Muscle layer of colon (tissue), 2 donors: ENCODE data around the gene DBX2.

Experiments
- H3K27ac ChIP-seq: one replicate; pipeline ENCODE4 v1.7.0; 2013; ENCODE audit warnings: low read depth, mild to moderate bottlenecking, low read length, moderate library complexity
- H3K27me3 ChIP-seq, 2 donors: one replicate each; pipeline ENCODE4 v1.7.0; 2013; ENCODE audit warnings: low read length in 2 of 2, mild to moderate bottlenecking in 2 of 2; ENCODE audit not compliant: insufficient read depth in 2 of 2, control insufficient read depth in 1 of 2
- H3K36me3 ChIP-seq: one replicate; pipeline ENCODE4 v1.7.0; 2013; ENCODE audit warnings: mild to moderate bottlenecking, low read length; ENCODE audit not compliant: insufficient read depth
- H3K4me1 ChIP-seq: one replicate; pipeline ENCODE4 v1.7.0; 2013; ENCODE audit warnings: mild to moderate bottlenecking, low read length; ENCODE audit not compliant: insufficient read depth
- H3K4me3 ChIP-seq, 2 donors: one replicate each; pipeline ENCODE4 v1.7.0; 2013; ENCODE audit warnings: low read length in 2 of 2, low read depth in 1 of 2, mild to moderate bottlenecking in 1 of 2, moderate library complexity in 1 of 2
- H3K9ac ChIP-seq: one replicate; pipeline ENCODE4 v1.7.0; 2013; ENCODE audit warnings: low read length
- H3K9me3 ChIP-seq: one replicate; pipeline ENCODE4 v1.7.0; 2013; ENCODE audit warnings: mild to moderate bottlenecking, low read length
- donor health status: abdominal sarcoma.
- donor health status: Adenocarcinoma of cecum.

The DBX2 gene

GRCh38 chr12:45060976-45061375 is 10.1 kb upstream of the DBX2 start:
- Histone ChIP-seq H3K9ac (no peak overlapping the region), H3K36me3 (no peaks in the 10 kb centered on the region), H3K27ac (no peak overlapping the region), H3K4me3 (no peak overlapping the region), H3K27me3 (no peaks in the 10 kb centered on the region), H3K9me3 (no peaks in the 10 kb centered on the region), H3K4me1 (no peaks in the 10 kb centered on the region)

- Histone ChIP-seq H3K36me3 (no peaks in the 10 kb centered on the region), H3K4me3 (peak overlapping the region in 1 of 2 donors; percentile 8), H3K27ac (no peak overlapping the region), H3K9me3 (no peaks in the 10 kb centered on the region), H3K4me1 (no peaks in the 10 kb centered on the region), H3K9ac (no peak overlapping the region), H3K27me3 (peaks cover 0 to 15% of the 10 kb centered on the region in 2 donors)
Observed at GRCh38 chr12:45051572-45052125, 750 bp upstream of the DBX2 start.

- H3K27ac ChIP-seq: no peak overlapping the region
- H3K4me3 ChIP-seq: no peak overlapping the region
- peaks cover 0 to 15% of the 10 kb centered on the region in 2 donors for H3K27me3 ChIP-seq
- H3K4me1 ChIP-seq: no peaks in the 10 kb centered on the region
- no peaks in the 10 kb centered on the region for H3K36me3 ChIP-seq
- H3K9ac ChIP-seq: no peak overlapping the region
- no peaks in the 10 kb centered on the region for H3K9me3 ChIP-seq
Observed at GRCh38 chr12:45049912-45050750, 768 bp downstream of the DBX2 start.

- no peaks in the 10 kb centered on the region for H3K9me3 ChIP-seq
- H3K27ac ChIP-seq: no peak overlapping the region
- H3K27me3 ChIP-seq: no peaks in the 10 kb centered on the region
- no peaks in the 10 kb centered on the region for H3K4me1 ChIP-seq
- H3K36me3 ChIP-seq: no peaks in the 10 kb centered on the region
- H3K4me3 ChIP-seq: no peak overlapping the region
- H3K9ac ChIP-seq: no peak overlapping the region
Observed at GRCh38 chr12:45042599-45042998, 8.3 kb downstream of the DBX2 start.

GRCh38 chr12:45040977-45041376 is 9.9 kb downstream of the DBX2 start:
- Histone ChIP-seq H3K4me1 (no peaks in the 10 kb centered on the region), H3K27me3 (no peaks in the 10 kb centered on the region), H3K36me3 (no peaks in the 10 kb centered on the region), H3K27ac (no peak overlapping the region), H3K9ac (no peak overlapping the region), H3K9me3 (no peaks in the 10 kb centered on the region), H3K4me3 (no peak overlapping the region)

GRCh38 chr12:45039757-45040156 is 11.1 kb downstream of the DBX2 start:
- Histone ChIP-seq H3K9ac (no peak overlapping the region), H3K36me3 (no peaks in the 10 kb centered on the region), H3K4me3 (no peak overlapping the region), H3K4me1 (peaks cover under 1% of the 10 kb centered on the region), H3K9me3 (no peaks in the 10 kb centered on the region), H3K27ac (no peak overlapping the region), H3K27me3 (no peaks in the 10 kb centered on the region)

- H3K4me1 ChIP-seq: peaks cover 4% of the 10 kb centered on the region
- H3K9me3 ChIP-seq: no peaks in the 10 kb centered on the region
- no peaks in the 10 kb centered on the region for H3K36me3 ChIP-seq
- H3K27me3 ChIP-seq: no peaks in the 10 kb centered on the region
- no peak overlapping the region for H3K4me3 ChIP-seq
- no peak overlapping the region for H3K9ac ChIP-seq
- no peak overlapping the region for H3K27ac ChIP-seq
Observed at GRCh38 chr12:45034861-45035265, 16.0 kb downstream of the DBX2 start.

GRCh38 chr12:45017916-45018315 is 33.0 kb downstream of the DBX2 start:
- Histone ChIP-seq H3K27ac (no peak overlapping the region), H3K27me3 (no peaks in the 10 kb centered on the region), H3K36me3 (no peaks in the 10 kb centered on the region), H3K4me1 (no peaks in the 10 kb centered on the region), H3K4me3 (no peak overlapping the region), H3K9me3 (no peaks in the 10 kb centered on the region), H3K9ac (no peak overlapping the region)

GRCh38 chr12:45014396-45014795 is 36.5 kb downstream of the DBX2 start:
- H3K27me3 ChIP-seq: no peaks in the 10 kb centered on the region
- no peak overlapping the region for H3K27ac ChIP-seq
- no peaks in the 10 kb centered on the region for H3K9me3 ChIP-seq
- no peaks in the 10 kb centered on the region for H3K36me3 ChIP-seq
- H3K4me1 ChIP-seq: no peaks in the 10 kb centered on the region
- no peak overlapping the region for H3K4me3 ChIP-seq
- H3K9ac ChIP-seq: no peak overlapping the region

- Histone ChIP-seq H3K9ac (no peak overlapping the region), H3K27me3 (no peaks in the 10 kb centered on the region), H3K36me3 (no peaks in the 10 kb centered on the region), H3K4me3 (no peak overlapping the region), H3K4me1 (no peaks in the 10 kb centered on the region), H3K27ac (no peak overlapping the region), H3K9me3 (no peaks in the 10 kb centered on the region)
Observed at GRCh38 chr12:45012749-45013148, 38.1 kb downstream of the DBX2 start.

- Histone ChIP-seq H3K36me3 (no peaks in the 10 kb centered on the region), H3K4me1 (no peaks in the 10 kb centered on the region), H3K9ac (no peak overlapping the region), H3K9me3 (no peaks in the 10 kb centered on the region), H3K4me3 (no peak overlapping the region), H3K27ac (no peak overlapping the region), H3K27me3 (no peaks in the 10 kb centered on the region)
Observed at GRCh38 chr12:45010059-45010458, 40.8 kb downstream of the DBX2 start.

GRCh38 chr12:45008211-45008610 is 42.7 kb downstream of the DBX2 start:
- no peaks in the 10 kb centered on the region for H3K36me3 ChIP-seq
- H3K9me3 ChIP-seq: no peaks in the 10 kb centered on the region

More at GRCh38 chr12:45008211-45008610, 42.7 kb downstream of the DBX2 start:
- Histone ChIP-seq H3K27ac (no peak overlapping the region), H3K4me1 (no peaks in the 10 kb centered on the region), H3K9ac (no peak overlapping the region), H3K27me3 (no peaks in the 10 kb centered on the region), H3K4me3 (no peak overlapping the region)
